GM12891 (cell line): Measurements from ENCODE around the gene TMTC1.

Experiments used
- PAX5 ChIP-seq: IDR thresholded peaks from 2 replicates; pipeline ENCODE4 v1.6.1; 2011; ENCODE audit warnings: low read length, moderate library complexity, mild to moderate bottlenecking; ENCODE audit not compliant: insufficient read depth, severe bottlenecking
- POLR2A ChIP-seq: IDR thresholded peaks from 2 replicates; pipeline ENCODE4 v1.6.1; 2011; ENCODE audit warnings: low read depth, low read length, control low read depth
- POLR2AphosphoS5 ChIP-seq: IDR thresholded peaks from 2 replicates; pipeline ENCODE4 v1.6.1; 2011; ENCODE audit warnings: low read depth, low read length, control low read depth
- SPI1 ChIP-seq: IDR thresholded peaks from 2 replicates; pipeline ENCODE4 v1.6.1; 2011; ENCODE audit warnings: low read depth, low read length, control low read depth
- TAF1 ChIP-seq: IDR thresholded peaks from 2 replicates; pipeline ENCODE4 v1.6.1; 2011; ENCODE audit warnings: low read depth, low read length, control low read depth

DNA sequence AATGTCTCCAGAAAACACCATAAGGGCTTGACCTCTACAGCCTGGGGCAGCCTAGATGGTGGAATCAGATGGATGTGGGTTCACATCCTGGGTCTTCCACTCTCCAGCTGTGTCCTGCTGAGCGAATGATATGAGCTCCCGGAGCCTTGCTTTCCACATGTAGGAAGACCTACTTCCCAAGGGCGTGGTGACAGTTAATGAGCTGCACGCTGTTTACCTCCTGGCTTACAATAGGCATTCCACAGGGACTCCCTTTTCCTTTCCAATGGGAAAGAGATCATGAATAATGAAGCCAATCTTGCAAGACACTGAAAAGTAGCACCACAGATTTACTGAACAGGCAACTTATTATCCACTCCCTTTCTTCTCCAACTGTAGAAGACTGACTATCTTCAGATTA lies 46.1 kb downstream of the TMTC1 start:
- TF ChIP-seq POLR2AphosphoS5, result no peak
- TF ChIP-seq POLR2A, result no peak
- TF ChIP-seq TAF1, result no peak
- no peak for TF ChIP-seq SPI1
- no peak for TF ChIP-seq PAX5
